ENCODE measurements around the gene TNXB.
A peak's percentile ranks its signal among the peaks of the same experiment; 100 is the strongest.

DNA sequence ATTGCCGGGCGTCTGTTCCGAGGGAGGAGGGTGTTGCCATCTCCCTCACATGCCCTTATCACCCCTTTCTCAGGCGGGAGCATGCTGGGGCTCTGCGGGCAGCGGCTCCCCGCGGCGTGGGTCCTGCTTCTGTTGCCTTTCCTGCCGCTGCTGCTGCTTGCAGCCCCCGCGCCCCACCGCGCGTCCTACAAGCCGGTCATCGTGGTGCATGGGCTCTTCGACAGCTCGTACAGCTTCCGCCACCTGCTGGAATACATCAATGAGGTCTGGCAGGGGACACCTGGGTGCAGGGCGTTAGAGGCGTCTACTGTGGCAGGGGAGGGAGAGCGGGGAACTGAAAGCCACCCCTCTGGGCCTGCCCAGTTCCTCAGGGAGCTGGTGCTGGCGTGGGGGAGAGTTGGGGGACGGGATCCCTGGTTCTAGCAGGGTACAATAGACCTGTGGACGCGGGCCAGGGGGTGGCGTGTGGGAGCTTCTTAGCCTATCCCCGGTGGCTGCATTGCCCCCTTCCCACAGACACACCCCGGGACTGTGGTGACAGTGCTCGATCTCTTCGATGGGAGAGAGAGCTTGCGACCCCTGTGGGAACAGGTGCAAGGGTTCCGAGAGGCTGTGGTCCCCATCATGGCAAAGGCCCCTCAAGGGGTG is 45.5 kb upstream of the TNXB start:
- TF ChIP-seq POLR2AphosphoS5 (IDR thresholded peaks at IDR 0.05) (peak in 1 of 2 donors; percentile 30), EP300 (IDR thresholded peaks at IDR 0.05) (no peak), POLR2A (IDR thresholded peaks at IDR 0.05; ENCODE audit: low read depth) (no peak)
- TF ChIP-seq, protein P1, sequence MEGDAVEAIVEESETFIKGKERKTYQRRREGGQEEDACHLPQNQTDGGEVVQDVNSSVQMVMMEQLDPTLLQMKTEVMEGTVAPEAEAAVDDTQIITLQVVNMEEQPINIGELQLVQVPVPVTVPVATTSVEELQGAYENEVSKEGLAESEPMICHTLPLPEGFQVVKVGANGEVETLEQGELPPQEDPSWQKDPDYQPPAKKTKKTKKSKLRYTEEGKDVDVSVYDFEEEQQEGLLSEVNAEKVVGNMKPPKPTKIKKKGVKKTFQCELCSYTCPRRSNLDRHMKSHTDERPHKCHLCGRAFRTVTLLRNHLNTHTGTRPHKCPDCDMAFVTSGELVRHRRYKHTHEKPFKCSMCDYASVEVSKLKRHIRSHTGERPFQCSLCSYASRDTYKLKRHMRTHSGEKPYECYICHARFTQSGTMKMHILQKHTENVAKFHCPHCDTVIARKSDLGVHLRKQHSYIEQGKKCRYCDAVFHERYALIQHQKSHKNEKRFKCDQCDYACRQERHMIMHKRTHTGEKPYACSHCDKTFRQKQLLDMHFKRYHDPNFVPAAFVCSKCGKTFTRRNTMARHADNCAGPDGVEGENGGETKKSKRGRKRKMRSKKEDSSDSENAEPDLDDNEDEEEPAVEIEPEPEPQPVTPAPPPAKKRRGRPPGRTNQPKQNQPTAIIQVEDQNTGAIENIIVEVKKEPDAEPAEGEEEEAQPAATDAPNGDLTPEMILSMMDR (IDR thresholded peaks at IDR 0.05): peak; percentile 62 to 74 (median 65)

Data from esophagus muscularis mucosa (tissue), 4 donors.